Activated T-cell treated with anti-CD3 and anti-CD28 coated beads, Interleukin-2, amount 50 U/mL, for 4 hours (primary cell): ENCODE data around the gene HOMER2. TPM values are rescaled to one million over a fixed set of nuclear protein-coding genes. Genes with fewer than 3 reads are reported as not detected.
"Not testable (repeated sequence)": the region's sequence is repeated elsewhere in the genome, so short reads cannot be mapped to it uniquely, and the experiment has no call there.

Source experiments
- ATAC-seq, 2 donors: fragments of 200-7000 bp; cut with Tn5 transposase; one replicate each; pipeline ENCODE4 v1.10.0; 2021
- DNase-seq: peaks from one replicate; pipeline ENCODE4 v3.0.0-alpha.2; 2020
- H3K27me3 Mint-ChIP-seq: one replicate; pipeline ENCODE4 v1.8.0; 2021; ENCODE audit warnings: low read depth, mixed read lengths
- H3K36me3 Mint-ChIP-seq: one replicate; pipeline ENCODE4 v1.8.0; 2022; ENCODE audit warnings: mixed read lengths; ENCODE audit not compliant: insufficient read depth
- H3K4me1 Mint-ChIP-seq: one replicate; pipeline ENCODE4 v1.8.0; 2021; ENCODE audit warnings: low read depth, mixed read lengths
- H3K4me3 Mint-ChIP-seq: one replicate; pipeline ENCODE4 v1.8.0; 2021; ENCODE audit warnings: mild to moderate bottlenecking, moderate library complexity, mixed read lengths
- H3K9me3 Mint-ChIP-seq: one replicate; pipeline ENCODE4 v1.8.0; 2021; ENCODE audit warnings: mixed read lengths
- total RNA-seq, 3 donors: library from RNA; stranded (reverse); gene quantifications; one replicate each; pipeline ENCODE4 v1.2.1, GENCODE V29; 2021

Gene HOMER2
- total RNA-seq, 3 donors from 2014 or later, result 2.3 to 3.8 (median 3.3) TPM

GRCh38 chr15:82880704-82881103 is 71.8 kb downstream of the HOMER2 start:
- no peaks in the 10 kb centered on the region for H3K36me3 Mint-ChIP-seq
- no peaks in the 10 kb centered on the region for H3K9me3 Mint-ChIP-seq
- no peak for ATAC-seq
- no peaks in the 10 kb centered on the region for H3K4me1 Mint-ChIP-seq
- H3K4me3 Mint-ChIP-seq, result no peak overlapping the region
- no peaks in the 10 kb centered on the region for H3K27me3 Mint-ChIP-seq
- no peak for DNase-seq

DNA sequence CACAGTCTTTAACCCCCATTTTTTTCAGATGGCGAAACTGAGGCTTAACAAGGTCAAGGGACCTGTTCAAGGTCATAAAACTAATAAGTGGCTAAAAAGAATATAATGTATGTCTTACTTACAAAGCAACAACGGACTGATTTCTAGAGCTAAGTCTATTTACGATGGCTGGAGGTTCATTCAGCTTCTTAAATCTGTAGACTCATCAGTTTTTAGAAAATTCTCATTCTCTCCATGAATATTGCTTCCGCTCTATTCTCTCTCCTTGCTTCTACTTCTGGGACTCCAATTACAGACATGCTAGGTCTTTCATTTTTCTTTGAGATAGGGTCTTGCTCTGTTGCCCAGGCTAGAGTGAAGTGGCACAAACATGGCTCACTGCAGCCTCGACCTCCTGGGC is 74.2 kb downstream of the HOMER2 start:
- Mint-ChIP-seq H3K4me1 (no peaks in the 10 kb centered on the region), H3K27me3 (no peaks in the 10 kb centered on the region), H3K4me3 (no peak overlapping the region), H3K9me3 (no peaks in the 10 kb centered on the region), H3K36me3 (peaks cover 2% of the 10 kb centered on the region)
- DNase-seq (no peak), ATAC-seq (no peak)

DNA sequence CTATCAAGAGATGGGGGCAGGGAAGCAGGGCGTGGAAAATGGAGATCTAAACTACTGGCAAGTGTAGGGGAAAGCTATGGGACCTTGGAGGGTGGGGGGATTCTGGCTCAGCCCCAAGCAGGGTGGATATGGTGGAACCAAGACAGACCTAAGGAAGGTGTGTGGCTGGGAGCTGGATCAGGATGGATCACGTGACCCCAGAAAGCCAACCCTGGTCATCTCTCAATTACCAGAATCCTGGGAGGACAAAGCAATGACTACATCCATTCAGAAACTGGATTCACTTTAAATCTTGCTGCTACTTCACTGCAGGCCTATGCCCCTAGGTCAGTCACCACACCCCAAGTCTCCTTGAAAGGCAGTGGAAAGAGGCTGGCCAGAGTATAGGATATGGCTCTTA is 74.7 kb downstream of the HOMER2 start:
- peaks cover 2% of the 10 kb centered on the region for H3K36me3 Mint-ChIP-seq
- no peaks in the 10 kb centered on the region for H3K9me3 Mint-ChIP-seq
- no peak for ATAC-seq
- no peak for DNase-seq
- H3K4me1 Mint-ChIP-seq, result no peaks in the 10 kb centered on the region
- H3K4me3 Mint-ChIP-seq, result no peak overlapping the region
- H3K27me3 Mint-ChIP-seq, result no peaks in the 10 kb centered on the region

DNA sequence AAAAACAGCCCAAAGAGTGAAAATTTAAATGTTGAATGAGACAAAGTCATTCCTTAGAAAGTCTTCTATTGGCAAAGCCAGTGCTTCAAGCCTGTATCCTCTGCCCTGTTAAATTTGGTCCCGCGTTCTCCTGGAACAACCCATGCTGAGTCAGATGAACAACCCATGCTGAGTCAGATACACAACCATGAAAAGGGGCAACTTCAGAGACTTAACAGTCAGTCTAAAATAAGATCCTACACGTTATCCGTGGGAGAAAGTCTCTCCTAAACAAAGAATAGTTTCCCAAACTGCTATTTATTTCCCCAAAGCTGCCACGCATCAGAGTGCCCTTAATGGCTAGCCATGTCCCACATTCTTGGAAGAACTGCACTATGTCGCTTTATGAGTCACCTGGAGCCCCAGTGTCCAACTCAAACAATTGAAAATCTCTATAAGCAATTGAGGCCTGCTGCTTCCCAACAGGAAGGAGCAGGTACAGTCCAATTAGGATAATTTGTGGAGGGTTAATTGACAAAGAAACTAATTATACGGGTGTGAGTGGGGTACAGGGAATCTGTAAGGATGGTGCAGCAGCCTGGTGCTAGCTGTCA is 77.0 kb downstream of the HOMER2 start:
- peaks cover 2% of the 10 kb centered on the region for H3K36me3 Mint-ChIP-seq
- H3K4me1 Mint-ChIP-seq, result no peaks in the 10 kb centered on the region
- DNase-seq, result no peak
- H3K9me3 Mint-ChIP-seq, result no peaks in the 10 kb centered on the region
- H3K27me3 Mint-ChIP-seq, result no peaks in the 10 kb centered on the region
- no peak overlapping the region for H3K4me3 Mint-ChIP-seq
- ATAC-seq, result no peak

GRCh38 chr15:82874961-82875360 is 77.6 kb downstream of the HOMER2 start:
- Mint-ChIP-seq H3K4me1 (no peaks in the 10 kb centered on the region), H3K36me3 (peaks cover 2% of the 10 kb centered on the region), H3K4me3 (no peak overlapping the region), H3K27me3 (no peaks in the 10 kb centered on the region), H3K9me3 (no peaks in the 10 kb centered on the region)
- DNase-seq (no peak), ATAC-seq (no peak)

- Mint-ChIP-seq H3K36me3 (peaks cover 2% of the 10 kb centered on the region), H3K4me3 (no peak overlapping the region), H3K9me3 (no peaks in the 10 kb centered on the region), H3K27me3 (no peaks in the 10 kb centered on the region), H3K4me1 (no peaks in the 10 kb centered on the region)
- ATAC-seq (no peak), DNase-seq (no peak)
Measured at GRCh38 chr15:82874267-82874666, 78.3 kb downstream of the HOMER2 start.

DNA sequence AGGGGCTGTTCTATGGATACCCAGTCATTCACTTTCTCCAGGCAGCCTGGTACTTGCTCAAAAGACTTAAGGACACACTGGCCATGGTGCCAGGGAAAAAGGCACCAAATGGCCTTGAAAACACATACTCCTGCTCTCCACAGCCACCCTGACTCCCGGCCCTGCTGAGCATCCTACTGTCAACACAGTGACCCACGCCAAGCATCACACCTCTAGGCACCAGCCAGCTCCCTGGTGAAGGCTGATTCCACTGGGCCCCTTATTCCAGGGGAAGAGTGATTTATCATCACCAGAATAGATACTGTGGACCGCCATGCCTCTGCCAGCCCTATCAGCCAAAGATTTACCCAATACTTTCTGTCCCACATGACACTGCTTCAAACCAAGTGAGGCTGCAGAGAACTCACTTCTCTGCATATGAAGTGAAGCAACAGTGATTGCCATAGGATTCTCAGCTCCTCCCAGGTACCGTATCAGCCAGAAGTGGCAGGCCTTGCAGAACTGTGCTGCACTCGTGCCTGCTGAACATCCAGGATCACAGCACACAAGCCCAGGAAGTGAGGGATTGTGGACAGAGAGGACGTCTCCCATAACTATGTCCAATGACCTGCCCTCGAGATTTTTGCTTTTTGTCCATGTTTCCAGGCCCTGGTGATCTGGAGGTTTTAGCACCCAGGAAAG is 79.4 kb downstream of the HOMER2 start:
- DNase-seq (no peak), ATAC-seq (no peak)
- no peaks in the 10 kb centered on the region for H3K9me3 Mint-ChIP-seq
- no peaks in the 10 kb centered on the region for H3K4me1 Mint-ChIP-seq
- peaks cover 2% of the 10 kb centered on the region for H3K36me3 Mint-ChIP-seq
- H3K4me3 Mint-ChIP-seq, result no peak overlapping the region
- H3K27me3 Mint-ChIP-seq, result no peaks in the 10 kb centered on the region

- ATAC-seq (no peak), DNase-seq (no peak)
- Mint-ChIP-seq H3K4me3 (no peak overlapping the region), H3K9me3 (no peaks in the 10 kb centered on the region), H3K4me1 (no peaks in the 10 kb centered on the region), H3K36me3 (peaks cover 2% of the 10 kb centered on the region), H3K27me3 (no peaks in the 10 kb centered on the region)
Measured at GRCh38 chr15:82871832-82872484, 80.6 kb downstream of the HOMER2 start.

- Mint-ChIP-seq H3K4me1 (no peaks in the 10 kb centered on the region), H3K36me3 (peaks cover 2% of the 10 kb centered on the region), H3K9me3 (no peaks in the 10 kb centered on the region), H3K27me3 (no peaks in the 10 kb centered on the region), H3K4me3 (no peak overlapping the region)
- ATAC-seq, result no peak
- no peak for DNase-seq
Measured at GRCh38 chr15:82871358-82871757, 81.2 kb downstream of the HOMER2 start.

- ATAC-seq (no peak), DNase-seq (no peak)
- no peaks in the 10 kb centered on the region for H3K9me3 Mint-ChIP-seq
- peaks cover 2% of the 10 kb centered on the region for H3K36me3 Mint-ChIP-seq
- H3K4me1 Mint-ChIP-seq, result no peaks in the 10 kb centered on the region
- H3K27me3 Mint-ChIP-seq, result no peaks in the 10 kb centered on the region
- H3K4me3 Mint-ChIP-seq, result no peak overlapping the region
Measured at GRCh38 chr15:82870727-82871320, 81.7 kb downstream of the HOMER2 start.

- H3K36me3 Mint-ChIP-seq, ATAC-seq, H3K27me3 Mint-ChIP-seq, H3K4me1 Mint-ChIP-seq, DNase-seq, H3K9me3 Mint-ChIP-seq, H3K4me3 Mint-ChIP-seq: not testable (repeated sequence)
Measured at GRCh38 chr15:82865981-82866380, 86.5 kb downstream of the HOMER2 start.

GRCh38 chr15:82865581-82865980 is 86.9 kb downstream of the HOMER2 start:
- H3K4me1 Mint-ChIP-seq, H3K9me3 Mint-ChIP-seq, ATAC-seq, DNase-seq, H3K4me3 Mint-ChIP-seq, H3K27me3 Mint-ChIP-seq, H3K36me3 Mint-ChIP-seq: not testable (repeated sequence)

- H3K36me3 Mint-ChIP-seq, result no peaks in the 10 kb centered on the region
- H3K4me1 Mint-ChIP-seq, result no peaks in the 10 kb centered on the region
- H3K9me3 Mint-ChIP-seq, result no peaks in the 10 kb centered on the region
- no peak overlapping the region for H3K4me3 Mint-ChIP-seq
- ATAC-seq (no peak), DNase-seq (no peak)
- H3K27me3 Mint-ChIP-seq, result no peaks in the 10 kb centered on the region
Measured at GRCh38 chr15:82864967-82865366, 87.6 kb downstream of the HOMER2 start.

GRCh38 chr15:82862886-82863285 is 89.6 kb downstream of the HOMER2 start:
- no peaks in the 10 kb centered on the region for H3K9me3 Mint-ChIP-seq

GRCh38 chr15:82858932-82859331 is 93.6 kb downstream of the HOMER2 start:
- Mint-ChIP-seq H3K27me3 (no peaks in the 10 kb centered on the region), H3K4me3 (no peak overlapping the region), H3K36me3 (peaks cover 2% of the 10 kb centered on the region), H3K9me3 (no peaks in the 10 kb centered on the region), H3K4me1 (no peaks in the 10 kb centered on the region)
- no peak for DNase-seq
- no peak for ATAC-seq

More at GRCh38 chr15:82862886-82863285, 89.6 kb downstream of the HOMER2 start:
- no peak for ATAC-seq
- no peak for DNase-seq
- peaks cover 2% of the 10 kb centered on the region for H3K36me3 Mint-ChIP-seq
- no peaks in the 10 kb centered on the region for H3K4me1 Mint-ChIP-seq
- no peak overlapping the region for H3K4me3 Mint-ChIP-seq
- no peaks in the 10 kb centered on the region for H3K27me3 Mint-ChIP-seq
